Bronchial epithelial cell (primary cell): ENCODE data around the gene LYST. TPM values are rescaled to one million over a fixed set of nuclear protein-coding genes. Genes with fewer than 3 reads are reported as not detected.

Experiments used
- DNase-seq: peaks from one replicate; pipeline ENCODE4 v3.0.0-alpha.2; 2010; ENCODE audit warnings: low read depth
- FAIRE-seq: peaks from 2 replicates; lab custom pipeline; 2011; peaks lifted over from hg19 to GRCh38; lab: Jason Lieb, UNC
- H3K27me3 ChIP-seq: 2 replicates; pipeline ENCODE4 v1.5.1; 2011; ENCODE audit warnings: low read length; ENCODE audit not compliant: control insufficient read depth, insufficient read depth
- H3K36me3 ChIP-seq: 2 replicates; pipeline ENCODE4 v1.5.1; 2011; ENCODE audit warnings: low read length; ENCODE audit not compliant: control insufficient read depth, insufficient read depth
- H3K4me3 ChIP-seq: 2 replicates; pipeline ENCODE4 v1.5.1; 2011; ENCODE audit warnings: mild to moderate bottlenecking, low read depth, low read length, control low read depth
- CTCF ChIP-seq: IDR thresholded peaks from 2 replicates; pipeline ENCODE4 v1.5.1; 2011; ENCODE audit warnings: mild to moderate bottlenecking, moderate library complexity, low read length, control low read depth, inconsistent platforms; ENCODE audit not compliant: insufficient read depth, severe bottlenecking
- total RNA-seq: library from RNA; depleted of rRNA; stranded (reverse); fragments of >200 nt; gene quantifications from 2 replicates; pipeline ENCODE4 v1.2.1, GENCODE V29; 2014

Gene LYST
- total RNA-seq, 1 donor from 2014 or later = 14.0 TPM

- TF ChIP-seq CTCF = no peak
- FAIRE-seq = no peak
- no peak for DNase-seq
- no peaks in the 10 kb centered on the region for H3K27me3 ChIP-seq
- H3K4me3 ChIP-seq = no peak overlapping the region
- H3K36me3 ChIP-seq = no peaks in the 10 kb centered on the region
Measured at GRCh38 chr1:235841938-235842545, 24.7 kb downstream of the LYST start.

GRCh38 chr1:235838021-235838420 is 28.7 kb downstream of the LYST start:
- Histone ChIP-seq H3K27me3 (no peaks in the 10 kb centered on the region), H3K4me3 (no peak overlapping the region), H3K36me3 (no peaks in the 10 kb centered on the region)
- TF ChIP-seq CTCF = no peak
- no peak for DNase-seq
- FAIRE-seq = no peak

- no peak for FAIRE-seq
- H3K36me3 ChIP-seq = no peaks in the 10 kb centered on the region
- TF ChIP-seq CTCF = no peak
- no peaks in the 10 kb centered on the region for H3K27me3 ChIP-seq
- H3K4me3 ChIP-seq = no peak overlapping the region
- no peak for DNase-seq
Measured at GRCh38 chr1:235835226-235835625, 31.5 kb downstream of the LYST start.

- FAIRE-seq = no peak
- H3K4me3 ChIP-seq = no peak overlapping the region
Measured at GRCh38 chr1:235834620-235835019, 32.1 kb downstream of the LYST start.

GRCh38 chr1:235832011-235832410 is 34.7 kb downstream of the LYST start:
- no peak for TF ChIP-seq CTCF
- Histone ChIP-seq H3K4me3 (no peak overlapping the region), H3K36me3 (no peaks in the 10 kb centered on the region), H3K27me3 (no peaks in the 10 kb centered on the region)
- DNase-seq (no peak), FAIRE-seq (no peak)

More at GRCh38 chr1:235834620-235835019, 32.1 kb downstream of the LYST start:
- Histone ChIP-seq H3K27me3 (no peaks in the 10 kb centered on the region), H3K36me3 (no peaks in the 10 kb centered on the region)
- no peak for DNase-seq
- no peak for TF ChIP-seq CTCF

- DNase-seq (peak; percentile 54), FAIRE-seq (no peak)
- H3K27me3 ChIP-seq = no peaks in the 10 kb centered on the region
- no peaks in the 10 kb centered on the region for H3K36me3 ChIP-seq
- H3K4me3 ChIP-seq = no peak overlapping the region
- no peak for TF ChIP-seq CTCF
Measured at GRCh38 chr1:235831148-235831547, 35.6 kb downstream of the LYST start.
